H1 (cell line): ENCODE results near the gene TMEM14B. TPM values are rescaled to one million over a fixed set of nuclear protein-coding genes. Genes with fewer than 3 reads are reported as not detected.

Source experiments
- ASH2L ChIP-seq: fragments of 200-600, 300-600 bp; sonication (generic); IDR thresholded peaks from one replicate; pipeline ENCODE4 v1.7.1; 2017; ENCODE audit warnings: low read length
- BCL11A ChIP-seq, 2 experiments: IDR thresholded peaks; one replicate each; pipeline ENCODE4 v1.6.1; 2011; ENCODE audit warnings: low read depth in 2 of 2, low read length in 2 of 2, mild to moderate bottlenecking in 2 of 2
- BRCA1 ChIP-seq: IDR thresholded peaks from 2 replicates; pipeline ENCODE4 v1.6.1; 2012; ENCODE audit warnings: low read depth, low read length, improper control_type of control experiment
- CBX5 ChIP-seq: fragments of 300-800, 300-1000 bp; sonication (generic); IDR thresholded peaks from 2 replicates; pipeline ENCODE4 v1.7.1; 2016; ENCODE audit warnings: antibody characterized with exemption, low read length, low read depth
- CBX8 ChIP-seq: fragments of 300-800, 300-1000 bp; sonication (generic); IDR thresholded peaks from 2 replicates; pipeline ENCODE4 v1.7.1; 2016; ENCODE audit warnings: low read depth, low read length, borderline replicate concordance
- CHD1 ChIP-seq: IDR thresholded peaks from 2 replicates; pipeline ENCODE4 v1.6.1; 2012; ENCODE audit warnings: low read depth, low read length, improper control_type of control experiment
- CREB1 ChIP-seq: IDR thresholded peaks from 2 replicates; pipeline ENCODE4 v1.6.1; 2012; ENCODE audit warnings: inconsistent platforms
- E2F6 ChIP-seq: IDR thresholded peaks from 2 replicates; pipeline ENCODE4 v1.6.1; 2012; ENCODE audit warnings: inconsistent platforms
- EGR1 ChIP-seq: IDR thresholded peaks from 2 replicates; pipeline ENCODE4 v1.6.1; 2011; ENCODE audit warnings: low read depth, low read length, borderline replicate concordance
- GABPA ChIP-seq: IDR thresholded peaks from 2 replicates; pipeline ENCODE4 v1.6.1; 2011; ENCODE audit warnings: mild to moderate bottlenecking, low read length, moderate library complexity, borderline replicate concordance; ENCODE audit not compliant: insufficient read depth
- JUND ChIP-seq: IDR thresholded peaks from 2 replicates; pipeline ENCODE4 v1.6.1; 2011; ENCODE audit warnings: mild to moderate bottlenecking, improper control_type of control experiment, low read length
- KDM4A ChIP-seq: IDR thresholded peaks from one replicate; pipeline ENCODE4 v1.7.1; 2012; ENCODE audit warnings: low read depth, mild to moderate bottlenecking, moderate library complexity, low read length, inconsistent platforms; ENCODE audit not compliant: severe bottlenecking
- KDM5A ChIP-seq: fragments of 200-600 bp; IDR thresholded peaks from 2 replicates; pipeline ENCODE4 v1.7.1; 2012; ENCODE audit warnings: mild to moderate bottlenecking, low read length, inconsistent platforms, mixed read lengths
- RNF2 ChIP-seq: fragments of 200-900, 300-1000 bp; sonication (generic); IDR thresholded peaks from 2 replicates; pipeline ENCODE4 v1.7.1; 2016; ENCODE audit warnings: borderline replicate concordance, low read depth, mild to moderate bottlenecking, antibody characterized with exemption, low read length; ENCODE audit not compliant: poor library complexity, severe bottlenecking; ENCODE audit errors: missing control alignments
- RXRA ChIP-seq: IDR thresholded peaks from 2 replicates; pipeline ENCODE4 v1.6.1; 2011; ENCODE audit warnings: low read depth, mild to moderate bottlenecking, low read length, moderate library complexity; ENCODE audit not compliant: insufficient read depth
- SAP30 ChIP-seq: fragments of 300-600 bp; sonication (generic); IDR thresholded peaks from 2 replicates; pipeline ENCODE4 v1.7.1; 2012; ENCODE audit warnings: low read length, moderate library complexity, mild to moderate bottlenecking, inconsistent platforms; ENCODE audit not compliant: insufficient read depth, insufficient replicate concordance
- SIX5 ChIP-seq: IDR thresholded peaks from 2 replicates; pipeline ENCODE4 v1.6.1; 2011; ENCODE audit warnings: mild to moderate bottlenecking, low read depth, low read length
- SP1 ChIP-seq: IDR thresholded peaks from 2 replicates; pipeline ENCODE4 v1.6.1; 2011; ENCODE audit warnings: low read depth, low read length
- SP2 ChIP-seq: IDR thresholded peaks from 2 replicates; pipeline ENCODE4 v1.6.1; 2012; ENCODE audit warnings: mild to moderate bottlenecking, low read length, inconsistent platforms
- SRF ChIP-seq: IDR thresholded peaks from 2 replicates; pipeline ENCODE4 v1.6.1; 2011; ENCODE audit warnings: mild to moderate bottlenecking, low read depth, low read length, moderate library complexity
- TAF1 ChIP-seq: IDR thresholded peaks from 2 replicates; pipeline ENCODE4 v1.6.1; 2011; ENCODE audit warnings: mild to moderate bottlenecking, low read depth, low read length
- TCF12 ChIP-seq: IDR thresholded peaks from 2 replicates; pipeline ENCODE4 v1.6.1; 2011; ENCODE audit warnings: low read depth, mild to moderate bottlenecking, low read length
- TEAD4 ChIP-seq: IDR thresholded peaks from 2 replicates; pipeline ENCODE4 v1.6.1; 2012; ENCODE audit warnings: low read depth, low read length, inconsistent platforms, mixed read lengths
- YY1 ChIP-seq: IDR thresholded peaks from 2 replicates; pipeline ENCODE4 v1.6.1; 2011; ENCODE audit warnings: low read depth, mild to moderate bottlenecking, low read length
- polyA plus RNA-seq, 7 experiments: library from polyadenylated mRNA; depleted of rRNA in 3 of 7; stranded (reverse) in 5 of 7; unstranded in 2 of 7; fragments of >200 nt in 5 of 7; fragments of 200-250 nt in 2 of 7; gene quantifications; 1 replicate in 5 of 7; 2 replicates in 1 of 7; 4 replicates in 1 of 7; pipeline versions ENCODE4 v1.2.1 to v1.2.3, GENCODE V29; 2011 to 2013; ENCODE audit warnings: missing spikeins in 2 of 7, mixed read lengths in 2 of 7
- total RNA-seq: library from RNA; stranded (reverse); fragmentation: NEBNext Ultra II Directional; extraction: Animal tissue kit (Norgen Biotek cat#: 25700); gene quantifications from 2 replicates; pipeline ENCODE4 v1.2.1, GENCODE V29; 2021
- TF ChIP-seq, protein P1 (sequence below): IDR thresholded peaks from 2 replicates; pipeline ENCODE4 v1.6.1; 2012; ENCODE audit warnings: inconsistent platforms

The TMEM14B gene
- total and polyA plus RNA-seq, 2 of the 8 experiments (the other 6 are each of a cell fraction or from before 2014, with no cell fraction given), result 84.6 to 109 TPM

DNA sequence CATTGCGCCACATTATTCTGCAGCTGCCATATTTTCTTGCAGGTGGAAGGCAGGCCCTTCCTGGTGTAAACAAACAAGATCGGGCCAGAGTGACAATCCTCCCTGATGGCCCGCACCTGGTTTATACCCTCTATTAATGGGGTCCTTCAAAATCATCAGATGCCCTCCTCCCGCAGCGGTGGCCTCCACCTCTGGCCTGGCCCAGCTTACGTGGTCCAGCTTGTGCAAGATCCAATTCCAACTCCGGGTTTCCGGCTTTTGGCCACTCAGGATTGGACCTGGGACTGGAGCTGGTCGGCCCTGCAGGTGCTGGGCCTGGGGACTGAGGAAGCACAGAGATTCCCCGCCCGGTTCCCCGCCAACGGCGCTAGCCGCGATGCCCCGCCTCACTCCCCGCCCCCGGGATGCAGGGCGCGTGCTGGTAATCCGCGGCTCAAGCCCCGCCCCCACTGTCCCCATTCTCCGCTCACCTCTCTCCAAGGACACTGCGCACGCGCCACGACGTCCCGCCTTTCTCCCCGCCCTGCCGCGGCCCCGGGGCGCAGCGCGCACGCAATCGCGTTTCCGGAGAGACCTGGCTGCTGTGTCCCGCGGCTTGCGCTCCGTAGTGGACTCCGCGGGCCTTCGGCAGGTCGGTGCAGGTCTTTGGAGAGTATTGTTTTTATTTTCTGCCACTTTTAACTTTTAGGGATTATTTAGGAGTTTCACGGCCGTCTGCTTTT is at the start of gene TMEM14B (continued):
- TF ChIP-seq RXRA, result no peak
- TF ChIP-seq KDM5A, result no peak
- 0 out of 2 replicates have a peak, but pooled peaks have one; percentile 52 for TF ChIP-seq CREB1
- peak; percentile 89 for TF ChIP-seq JUND
- peak; percentile 96 for TF ChIP-seq TCF12
- no peak for TF ChIP-seq YY1
- TF ChIP-seq, protein P1, sequence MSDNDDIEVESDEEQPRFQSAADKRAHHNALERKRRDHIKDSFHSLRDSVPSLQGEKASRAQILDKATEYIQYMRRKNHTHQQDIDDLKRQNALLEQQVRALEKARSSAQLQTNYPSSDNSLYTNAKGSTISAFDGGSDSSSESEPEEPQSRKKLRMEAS, result peak; percentile 91
- TF ChIP-seq EGR1, result peak; percentile 77
- 0 out of 2 replicates have a peak, but pooled peaks have one; percentile 16 for TF ChIP-seq SRF
- peak; percentile 93 for TF ChIP-seq TAF1
- no peak for TF ChIP-seq SP2
- TF ChIP-seq TEAD4, result no peak
- no peak for TF ChIP-seq SIX5
- TF ChIP-seq CBX5, result no peak
- no peak for TF ChIP-seq BCL11A (IDR thresholded peaks at IDR 0.05; ENCODE audit: low read depth in 2 of 2, low read length in 2 of 2)
- peak; percentile 81 for TF ChIP-seq ASH2L
- TF ChIP-seq KDM4A, result peak; percentile 77
- no peak for TF ChIP-seq GABPA
- TF ChIP-seq RNF2, result no peak
- TF ChIP-seq SAP30, result no peak
- peak; percentile 83 for TF ChIP-seq SP1
- TF ChIP-seq CHD1, result no peak
- no peak for TF ChIP-seq CBX8
- peak; percentile 83 for TF ChIP-seq E2F6
- TF ChIP-seq BRCA1, result no peak
